Liver (tissue), 3 donors: ENCODE results near the gene SUN3.

Source experiments
- GABPA ChIP-seq, 2 donors: IDR thresholded peaks in 1 of 2; conservative IDR thresholded peaks in 1 of 2; 2 replicates each; pipeline ENCODE4 v1.6.1; 2016; ENCODE audit warnings: antibody characterized with exemption in 2 of 2, mild to moderate bottlenecking in 1 of 2, moderate library complexity in 1 of 2
- RXRA ChIP-seq, 2 donors: IDR thresholded peaks; 2 replicates each; pipeline ENCODE4 v1.6.1; 2017 to 2018; ENCODE audit warnings: antibody characterized with exemption in 2 of 2, mild to moderate bottlenecking in 1 of 2
- YY1 ChIP-seq: IDR thresholded peaks from 2 replicates; pipeline ENCODE4 v1.6.1; 2016; ENCODE audit warnings: antibody characterized with exemption, mild to moderate bottlenecking
- TF ChIP-seq, protein P1 (sequence below): fragments of 150-350 bp; IDR thresholded peaks from 2 replicates; pipeline ENCODE4 v1.5.1; 2017; ENCODE audit warnings: improper control_type of control experiment, low read depth, low read length; ENCODE audit not compliant: missing input control
- TF ChIP-seq, protein P2 (sequence below): IDR thresholded peaks from 2 replicates; pipeline ENCODE4 v1.6.1; 2016; ENCODE audit warnings: antibody characterized with exemption
- donor health status: healthy.
- donor health status: healthy.

GRCh38 chr7:48004638-48005037 lies 24.3 kb downstream of the SUN3 start:
- TF ChIP-seq, protein P1, sequence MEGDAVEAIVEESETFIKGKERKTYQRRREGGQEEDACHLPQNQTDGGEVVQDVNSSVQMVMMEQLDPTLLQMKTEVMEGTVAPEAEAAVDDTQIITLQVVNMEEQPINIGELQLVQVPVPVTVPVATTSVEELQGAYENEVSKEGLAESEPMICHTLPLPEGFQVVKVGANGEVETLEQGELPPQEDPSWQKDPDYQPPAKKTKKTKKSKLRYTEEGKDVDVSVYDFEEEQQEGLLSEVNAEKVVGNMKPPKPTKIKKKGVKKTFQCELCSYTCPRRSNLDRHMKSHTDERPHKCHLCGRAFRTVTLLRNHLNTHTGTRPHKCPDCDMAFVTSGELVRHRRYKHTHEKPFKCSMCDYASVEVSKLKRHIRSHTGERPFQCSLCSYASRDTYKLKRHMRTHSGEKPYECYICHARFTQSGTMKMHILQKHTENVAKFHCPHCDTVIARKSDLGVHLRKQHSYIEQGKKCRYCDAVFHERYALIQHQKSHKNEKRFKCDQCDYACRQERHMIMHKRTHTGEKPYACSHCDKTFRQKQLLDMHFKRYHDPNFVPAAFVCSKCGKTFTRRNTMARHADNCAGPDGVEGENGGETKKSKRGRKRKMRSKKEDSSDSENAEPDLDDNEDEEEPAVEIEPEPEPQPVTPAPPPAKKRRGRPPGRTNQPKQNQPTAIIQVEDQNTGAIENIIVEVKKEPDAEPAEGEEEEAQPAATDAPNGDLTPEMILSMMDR: no peak
- TF ChIP-seq YY1 (no peak), RXRA (IDR thresholded peaks at IDR 0.05) (no peak), GABPA (IDR thresholded peaks at IDR 0.05 in 1 of 2, conservative IDR thresholded peaks at IDR 0.05 in 1 of 2) (no peak)
- TF ChIP-seq, protein P2, sequence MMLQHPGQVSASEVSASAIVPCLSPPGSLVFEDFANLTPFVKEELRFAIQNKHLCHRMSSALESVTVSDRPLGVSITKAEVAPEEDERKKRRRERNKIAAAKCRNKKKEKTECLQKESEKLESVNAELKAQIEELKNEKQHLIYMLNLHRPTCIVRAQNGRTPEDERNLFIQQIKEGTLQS: no peak
